ENCODE results near the gene CCDC9B.

DNA sequence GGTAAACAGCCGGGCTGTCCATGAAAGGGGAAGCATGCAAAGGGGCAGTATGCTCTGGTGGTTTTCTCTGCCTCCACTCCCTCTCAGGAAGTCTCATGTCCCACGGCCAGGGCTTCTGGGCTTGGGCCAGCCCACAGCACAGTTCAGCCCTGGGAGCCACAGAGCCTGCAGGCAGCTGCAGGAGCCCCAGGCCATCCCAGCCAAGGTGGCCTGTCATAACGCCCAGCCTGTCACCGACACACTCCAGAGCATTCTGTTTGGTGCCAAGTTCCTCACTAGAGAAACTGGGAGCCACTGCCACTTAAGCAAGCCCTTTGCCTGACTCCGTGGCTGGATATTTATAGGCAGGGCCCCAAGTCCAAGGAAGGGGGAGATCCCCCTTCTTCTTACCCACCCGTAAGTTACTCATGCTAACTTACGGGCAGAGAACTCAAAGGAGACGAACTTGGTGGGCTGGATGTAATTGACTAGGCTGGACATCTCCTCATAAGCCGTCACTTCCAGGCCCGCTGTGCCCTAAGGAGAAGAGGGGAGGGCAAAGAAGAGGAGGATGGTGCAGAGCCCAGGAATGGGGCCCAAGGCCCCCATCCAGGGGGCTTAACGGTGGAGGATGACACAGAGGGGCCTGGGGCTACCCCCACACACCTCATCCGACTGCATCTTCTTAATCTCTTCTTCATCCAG is 44.7 kb downstream of the CCDC9B start:
- TF ChIP-seq, protein P1, sequence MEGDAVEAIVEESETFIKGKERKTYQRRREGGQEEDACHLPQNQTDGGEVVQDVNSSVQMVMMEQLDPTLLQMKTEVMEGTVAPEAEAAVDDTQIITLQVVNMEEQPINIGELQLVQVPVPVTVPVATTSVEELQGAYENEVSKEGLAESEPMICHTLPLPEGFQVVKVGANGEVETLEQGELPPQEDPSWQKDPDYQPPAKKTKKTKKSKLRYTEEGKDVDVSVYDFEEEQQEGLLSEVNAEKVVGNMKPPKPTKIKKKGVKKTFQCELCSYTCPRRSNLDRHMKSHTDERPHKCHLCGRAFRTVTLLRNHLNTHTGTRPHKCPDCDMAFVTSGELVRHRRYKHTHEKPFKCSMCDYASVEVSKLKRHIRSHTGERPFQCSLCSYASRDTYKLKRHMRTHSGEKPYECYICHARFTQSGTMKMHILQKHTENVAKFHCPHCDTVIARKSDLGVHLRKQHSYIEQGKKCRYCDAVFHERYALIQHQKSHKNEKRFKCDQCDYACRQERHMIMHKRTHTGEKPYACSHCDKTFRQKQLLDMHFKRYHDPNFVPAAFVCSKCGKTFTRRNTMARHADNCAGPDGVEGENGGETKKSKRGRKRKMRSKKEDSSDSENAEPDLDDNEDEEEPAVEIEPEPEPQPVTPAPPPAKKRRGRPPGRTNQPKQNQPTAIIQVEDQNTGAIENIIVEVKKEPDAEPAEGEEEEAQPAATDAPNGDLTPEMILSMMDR (IDR thresholded peaks at IDR 0.05), result no peak
- no peak for TF ChIP-seq POLR2A (IDR thresholded peaks at IDR 0.05)
- no peak for TF ChIP-seq POLR2AphosphoS5 (IDR thresholded peaks at IDR 0.05)

All from prostate gland (tissue), 2 donors.